CD4-positive, alpha-beta T cell treated with Interleukin-1 beta for 1 hour (primary cell): ENCODE measurements around the gene MBLAC1.
A peak's percentile ranks its signal among the peaks of the same experiment; 100 is the strongest.

Experiments
- DNase-seq, 2 donors: peaks; one replicate each; pipeline ENCODE4 v3.0.0-alpha.2; 2020 to 2022

Gene MBLAC1

DNA sequence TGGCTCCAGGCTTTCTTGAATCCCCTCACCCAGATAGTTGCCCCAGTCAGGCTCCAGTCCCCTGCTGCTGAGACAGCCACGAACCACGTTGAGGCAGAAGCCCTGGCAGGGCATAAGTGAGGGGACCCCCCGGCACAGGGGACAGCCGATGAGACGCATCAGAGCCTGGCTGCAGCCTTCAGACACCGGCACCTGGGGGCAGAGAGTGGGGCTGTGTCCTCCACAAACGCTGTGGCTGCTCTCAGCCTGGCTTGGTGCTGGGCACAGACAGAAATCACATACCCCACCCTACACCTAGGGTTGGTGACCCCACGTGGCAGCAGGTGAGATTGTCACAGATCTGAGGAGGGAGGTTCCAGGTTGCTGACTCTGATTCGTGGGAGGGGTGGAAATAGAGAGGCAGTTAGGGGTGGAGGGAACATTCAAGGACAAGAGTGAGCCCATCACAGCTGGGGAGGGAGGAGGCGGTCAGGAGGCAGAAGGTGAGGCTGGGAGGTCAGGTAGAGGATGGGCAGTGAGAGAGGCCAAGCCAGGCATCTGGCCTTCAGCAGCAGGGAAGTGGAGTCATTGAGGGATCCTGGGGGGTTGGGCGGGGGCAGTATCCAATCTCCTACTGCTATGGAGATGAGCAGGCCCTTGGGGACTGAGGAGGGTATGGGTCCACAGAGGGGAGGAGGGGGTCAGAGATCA, 47.2 kb downstream of the MBLAC1 start:
- DNase-seq, result no peak

DNA sequence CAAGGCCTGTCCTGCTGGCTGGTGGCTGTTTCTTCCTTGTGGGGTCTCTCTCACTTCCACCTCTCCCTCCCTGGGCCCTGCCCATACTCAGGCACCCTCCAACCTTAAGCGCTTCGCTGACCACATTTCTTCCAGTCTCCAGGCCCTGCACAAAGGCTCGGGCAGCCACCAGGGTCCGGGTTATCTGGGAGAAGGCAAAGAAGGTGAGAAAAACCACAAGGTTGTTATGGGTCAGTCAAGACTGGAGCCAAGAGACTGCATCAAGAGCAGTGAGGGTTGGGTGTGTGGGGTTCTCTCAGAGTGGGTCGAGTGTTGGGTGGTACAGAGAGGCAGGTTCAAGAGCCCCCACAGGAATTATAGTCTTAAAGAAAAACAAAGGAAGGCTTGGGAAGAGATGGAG, 47.8 kb downstream of the MBLAC1 start:
- DNase-seq, result no peak

DNA sequence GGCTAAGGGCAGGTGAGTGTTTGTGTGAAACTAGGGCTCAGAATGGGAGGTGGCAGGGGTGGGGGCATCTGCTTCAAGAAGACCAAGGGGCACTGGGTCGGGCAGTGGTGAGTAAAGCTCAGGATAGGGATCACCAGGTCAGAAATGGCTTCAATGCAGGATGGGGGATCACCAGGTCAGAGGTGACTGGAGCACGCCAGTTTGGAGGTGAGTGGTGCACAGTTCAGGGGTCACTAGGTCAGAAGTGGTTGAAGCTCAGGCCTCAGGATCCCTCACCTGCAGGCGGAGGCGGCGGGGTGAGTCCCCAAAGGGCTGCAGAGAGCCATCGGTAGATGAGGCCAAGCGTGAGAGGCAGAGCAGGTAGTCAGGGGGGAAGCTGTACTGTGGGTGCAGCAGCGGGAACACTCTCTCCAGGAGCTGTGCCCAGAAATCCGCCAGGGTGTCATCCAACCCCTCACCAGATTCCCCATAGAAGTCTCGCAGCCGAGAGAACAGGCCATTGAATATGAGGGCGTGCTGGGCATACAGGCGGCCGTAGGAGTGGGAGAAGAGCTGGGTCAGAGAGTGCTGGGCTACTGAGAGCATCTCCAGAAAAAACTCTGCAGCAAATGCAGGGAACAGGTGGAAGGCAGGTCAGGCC, 48.6 kb downstream of the MBLAC1 start:
- DNase-seq, result no peak

DNA sequence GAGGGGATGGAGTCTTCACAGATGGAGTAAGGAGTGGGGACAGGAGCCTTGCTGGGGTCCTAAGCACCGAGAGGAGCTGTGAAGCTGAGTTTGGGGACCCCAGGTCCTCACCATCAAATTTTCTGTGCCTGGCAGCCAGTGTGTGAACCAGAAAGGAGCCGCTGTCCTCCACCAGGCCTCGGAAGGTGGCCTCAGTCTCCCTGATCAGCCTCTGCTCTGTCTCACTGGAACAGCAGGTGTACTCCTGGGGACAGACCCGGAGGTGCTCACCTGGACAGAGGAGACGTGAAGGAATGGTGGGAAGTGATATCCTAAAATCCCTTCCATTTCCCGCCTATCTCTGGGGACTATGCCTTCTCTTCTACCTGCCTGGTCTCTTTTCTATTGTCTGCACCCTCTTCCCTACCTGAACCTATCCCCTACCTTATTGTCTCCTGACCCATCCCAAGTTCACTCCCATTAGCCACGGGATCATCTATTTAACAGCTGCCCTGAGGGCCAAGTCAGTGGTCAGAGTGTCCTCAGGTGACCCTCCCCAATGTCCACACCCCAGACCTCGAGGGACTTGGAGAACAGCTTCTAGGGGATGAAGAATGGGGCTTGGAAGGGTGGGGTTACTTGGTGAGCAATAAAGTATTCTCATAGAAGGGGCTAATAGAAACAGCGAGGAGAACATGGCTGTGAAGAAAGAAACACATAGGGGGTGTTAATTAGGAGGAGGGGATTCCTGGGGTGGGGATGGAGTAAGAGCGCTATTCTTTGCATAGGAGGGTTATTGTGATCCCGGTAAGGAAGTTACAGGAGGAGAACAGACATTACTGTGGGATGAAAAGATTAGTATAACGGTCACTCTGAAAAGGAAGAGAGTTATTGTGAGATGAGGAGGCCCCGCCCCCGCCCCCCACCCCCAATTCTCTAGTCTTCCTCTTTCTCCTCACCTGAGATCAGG, 49.6 kb downstream of the MBLAC1 start:
- no peak for DNase-seq

DNA sequence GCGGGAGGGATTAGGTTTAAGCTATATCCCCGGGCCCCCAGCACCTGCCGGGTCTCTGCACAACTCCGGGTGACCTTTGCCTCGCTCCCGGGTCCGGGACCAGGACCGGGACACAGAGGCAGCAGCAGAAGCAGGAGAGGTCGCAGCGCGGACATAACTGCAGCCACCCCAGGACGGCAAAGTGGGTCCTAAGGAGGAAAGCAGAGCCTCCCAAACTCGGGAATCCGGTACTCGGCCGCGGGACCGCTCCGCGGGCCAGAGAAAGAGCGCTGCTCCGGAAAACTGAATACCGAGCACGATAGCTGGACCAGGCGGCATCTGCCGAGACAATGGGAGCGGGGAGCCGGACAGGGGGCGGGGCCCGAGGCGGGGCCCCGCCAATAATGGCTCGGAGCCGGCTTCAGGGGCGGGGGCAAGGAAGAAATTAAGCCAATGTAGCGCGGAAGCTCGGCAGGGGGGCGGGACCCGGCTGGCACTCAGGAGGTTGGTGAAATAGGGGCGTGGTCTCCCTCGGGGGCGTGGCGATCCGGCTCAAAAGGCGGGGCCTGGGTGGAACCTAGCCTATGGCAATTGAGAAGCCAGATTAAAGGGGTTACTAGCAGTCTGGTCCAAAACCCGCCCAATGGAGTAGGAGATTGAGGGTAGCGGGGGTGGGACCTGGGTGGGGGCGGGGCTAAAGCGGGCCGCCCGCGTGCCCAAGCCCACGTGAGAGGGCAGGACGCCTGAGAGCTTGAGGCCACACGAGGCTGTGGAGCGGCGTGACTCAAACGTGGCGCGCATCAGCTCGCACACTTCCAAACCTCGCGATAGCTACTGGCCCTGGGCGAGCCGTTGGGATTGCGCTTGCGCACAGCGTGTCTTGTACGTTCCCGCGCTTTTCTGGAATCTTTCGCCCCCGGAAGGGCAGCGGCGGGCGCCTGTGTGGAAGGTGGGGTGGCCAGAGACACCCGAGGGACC, 50.6 kb downstream of the MBLAC1 start, which contains the start of the genes GPC2 and STAG3:
Gene GPC2 (minus strand): TSS at position 337 of the 957 bp plus-strand sequence. CDS start 182 bp downstream, at position 155.
Gene STAG3 (plus strand): TSS at position 874 of the 957 bp plus-strand sequence. CDS start 2,639 bp downstream, outside the sequence.
- peak; percentile 98 to 99 for DNase-seq
